Measurements from ENCODE around the gene ALAS1. TPM values are rescaled to one million over a fixed set of nuclear protein-coding genes. Genes with fewer than 3 reads are reported as not detected.

The ALAS1 gene
- polyA plus RNA-seq, 1 donor (not counting 4 experiments of a cell fraction or from before 2014, with no cell fraction given), result 74.1 TPM

DNA sequence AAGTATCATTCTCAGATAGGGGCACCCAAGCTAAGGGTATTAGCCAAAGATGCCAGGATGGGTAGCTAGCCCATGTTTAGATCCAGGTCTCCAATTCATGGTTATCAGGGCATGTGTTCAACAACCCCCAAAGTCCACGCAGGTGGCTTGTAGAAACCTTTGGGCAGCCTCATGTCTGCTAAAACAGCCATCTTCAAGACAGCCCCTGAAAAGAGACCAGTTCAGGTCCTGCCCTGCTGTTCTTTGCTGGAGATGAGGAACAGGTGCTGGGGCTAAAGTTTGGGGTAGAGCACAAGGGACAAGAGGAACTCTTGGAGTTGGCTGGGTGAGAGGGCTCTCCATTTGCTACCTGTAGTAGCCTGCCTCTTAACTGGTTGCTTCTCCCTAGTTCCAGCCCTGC lies 52.2 kb downstream of the ALAS1 start:
- H3K9me3 ChIP-seq (ENCODE audit: control insufficient read depth, low read depth, low read length), result no peaks in the 10 kb centered on the region
- H3K4me3 ChIP-seq (ENCODE audit: control insufficient read depth in 2 of 3, extremely low read depth in 1 of 3, insufficient read depth in 2 of 3, low read depth in 1 of 3, low read length in 3 of 3), result no peak overlapping the region
- TF ChIP-seq EZH2 (IDR thresholded peaks at IDR 0.05; ENCODE audit: low read length), result no peak
- TF ChIP-seq, protein P1, sequence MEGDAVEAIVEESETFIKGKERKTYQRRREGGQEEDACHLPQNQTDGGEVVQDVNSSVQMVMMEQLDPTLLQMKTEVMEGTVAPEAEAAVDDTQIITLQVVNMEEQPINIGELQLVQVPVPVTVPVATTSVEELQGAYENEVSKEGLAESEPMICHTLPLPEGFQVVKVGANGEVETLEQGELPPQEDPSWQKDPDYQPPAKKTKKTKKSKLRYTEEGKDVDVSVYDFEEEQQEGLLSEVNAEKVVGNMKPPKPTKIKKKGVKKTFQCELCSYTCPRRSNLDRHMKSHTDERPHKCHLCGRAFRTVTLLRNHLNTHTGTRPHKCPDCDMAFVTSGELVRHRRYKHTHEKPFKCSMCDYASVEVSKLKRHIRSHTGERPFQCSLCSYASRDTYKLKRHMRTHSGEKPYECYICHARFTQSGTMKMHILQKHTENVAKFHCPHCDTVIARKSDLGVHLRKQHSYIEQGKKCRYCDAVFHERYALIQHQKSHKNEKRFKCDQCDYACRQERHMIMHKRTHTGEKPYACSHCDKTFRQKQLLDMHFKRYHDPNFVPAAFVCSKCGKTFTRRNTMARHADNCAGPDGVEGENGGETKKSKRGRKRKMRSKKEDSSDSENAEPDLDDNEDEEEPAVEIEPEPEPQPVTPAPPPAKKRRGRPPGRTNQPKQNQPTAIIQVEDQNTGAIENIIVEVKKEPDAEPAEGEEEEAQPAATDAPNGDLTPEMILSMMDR (optimal IDR thresholded peaks at IDR 0.05 in 1 of 3, IDR thresholded peaks at IDR 0.05 in 1 of 3, conservative IDR thresholded peaks at IDR 0.05 in 1 of 3; ENCODE audit: extremely low read depth in 1 of 3, insufficient read depth in 2 of 3, low read length in 3 of 3), result no peak
- dilution Hi-C loops (cut with MboI; ENCODE audit: extremely low pct_ligation_motif_present, low sequenced_read_pairs), result no loop called here
- H3K27ac ChIP-seq (ENCODE audit: control insufficient read depth, insufficient read depth, low read length), result no peak overlapping the region
- peaks cover 21% of the 10 kb centered on the region for H3K4me1 ChIP-seq (ENCODE audit: control insufficient read depth, extremely low read depth, insufficient read depth, low read length)
- no peaks in the 10 kb centered on the region for H3K79me2 ChIP-seq (ENCODE audit: control insufficient read depth, insufficient read depth, low read length)
- H3K9ac ChIP-seq (ENCODE audit: control insufficient read depth, extremely low read depth, insufficient read depth, low read length), result no peak overlapping the region
- H2AFZ ChIP-seq (ENCODE audit: control insufficient read depth, low read length), result no peak overlapping the region
- no peaks in the 10 kb centered on the region for H3K27me3 ChIP-seq (ENCODE audit: control insufficient read depth, extremely low read depth, insufficient read depth, low read length)
- peaks cover 15 to 22% of the 10 kb centered on the region in 2 experiments for H3K36me3 ChIP-seq (ENCODE audit: control insufficient read depth in 2 of 2, extremely low read depth in 1 of 2, insufficient read depth in 2 of 2, low read length in 2 of 2)
- no peak overlapping the region for H3K4me2 ChIP-seq (ENCODE audit: control insufficient read depth, extremely low read depth, insufficient read depth, low read depth, low read length)
- H4K20me1 ChIP-seq (ENCODE audit: control insufficient read depth, extremely low read depth, insufficient read depth, low read length), result peaks cover 2% of the 10 kb centered on the region
- no peaks in the 10 kb centered on the region for H3K9me1 ChIP-seq (ENCODE audit: control insufficient read depth, extremely low read depth, insufficient read depth, low read length)
- FAIRE-seq (no peak), DNase-seq (ENCODE audit: low read depth, low spot score) (no peak)

GRCh38 chr3:52253314-52254304 lies 55.6 kb downstream of the ALAS1 start:
- no peak overlapping the region for H3K27ac ChIP-seq (ENCODE audit: control insufficient read depth, insufficient read depth, low read length)
- peaks cover 11% of the 10 kb centered on the region for H3K4me1 ChIP-seq (ENCODE audit: control insufficient read depth, extremely low read depth, insufficient read depth, low read length)
- no peak overlapping the region for H3K9ac ChIP-seq (ENCODE audit: control insufficient read depth, extremely low read depth, insufficient read depth, low read length)
- H4K20me1 ChIP-seq (ENCODE audit: control insufficient read depth, extremely low read depth, insufficient read depth, low read length), result peaks cover 4% of the 10 kb centered on the region
- TF ChIP-seq, protein P1 (optimal IDR thresholded peaks at IDR 0.05 in 1 of 3, IDR thresholded peaks at IDR 0.05 in 1 of 3, conservative IDR thresholded peaks at IDR 0.05 in 1 of 3; ENCODE audit: extremely low read depth in 1 of 3, insufficient read depth in 2 of 3, low read length in 3 of 3), result no peak
- TF ChIP-seq EZH2 (IDR thresholded peaks at IDR 0.05; ENCODE audit: low read length), result no peak
- H3K4me3 ChIP-seq (ENCODE audit: control insufficient read depth in 2 of 3, extremely low read depth in 1 of 3, insufficient read depth in 2 of 3, low read depth in 1 of 3, low read length in 3 of 3), result no peak overlapping the region
- H3K36me3 ChIP-seq (ENCODE audit: control insufficient read depth in 2 of 2, extremely low read depth in 1 of 2, insufficient read depth in 2 of 2, low read length in 2 of 2), result peaks cover 36 to 45% of the 10 kb centered on the region in 2 experiments
- dilution Hi-C loops (cut with MboI; ENCODE audit: extremely low pct_ligation_motif_present, low sequenced_read_pairs), result no loop called here
- H3K4me2 ChIP-seq (ENCODE audit: control insufficient read depth, extremely low read depth, insufficient read depth, low read depth, low read length), result no peak overlapping the region
- H3K9me1 ChIP-seq (ENCODE audit: control insufficient read depth, extremely low read depth, insufficient read depth, low read length), result no peaks in the 10 kb centered on the region
- FAIRE-seq (peak; percentile 41), DNase-seq (ENCODE audit: low read depth, low spot score) (no peak)
- no peaks in the 10 kb centered on the region for H3K9me3 ChIP-seq (ENCODE audit: control insufficient read depth, low read depth, low read length)
- no peak overlapping the region for H2AFZ ChIP-seq (ENCODE audit: control insufficient read depth, low read length)
- peaks cover 3% of the 10 kb centered on the region for H3K79me2 ChIP-seq (ENCODE audit: control insufficient read depth, insufficient read depth, low read length)
- H3K27me3 ChIP-seq (ENCODE audit: control insufficient read depth, extremely low read depth, insufficient read depth, low read length), result no peaks in the 10 kb centered on the region
